GM18505 (cell line): ENCODE measurements around the gene SLC29A3.
"Not testable (repeated sequence)": the region's sequence is repeated elsewhere in the genome, so short reads cannot be mapped to it uniquely, and the experiment has no call there.

ENCODE experiments used
- ATAC-seq: cut with Tn5 transposase; IDR thresholded peaks from one replicate; pipeline ENCODE4 v1.9.1; 2021; ENCODE audit not compliant: unreplicated experiment
- POLR2A ChIP-seq: IDR thresholded peaks from 4 replicates; pipeline ENCODE4 v1.6.1; 2011; ENCODE audit warnings: borderline replicate concordance; ENCODE audit not compliant: insufficient read depth, insufficient read length; ENCODE audit errors: extremely low read depth

SLC29A3 gene

DNA sequence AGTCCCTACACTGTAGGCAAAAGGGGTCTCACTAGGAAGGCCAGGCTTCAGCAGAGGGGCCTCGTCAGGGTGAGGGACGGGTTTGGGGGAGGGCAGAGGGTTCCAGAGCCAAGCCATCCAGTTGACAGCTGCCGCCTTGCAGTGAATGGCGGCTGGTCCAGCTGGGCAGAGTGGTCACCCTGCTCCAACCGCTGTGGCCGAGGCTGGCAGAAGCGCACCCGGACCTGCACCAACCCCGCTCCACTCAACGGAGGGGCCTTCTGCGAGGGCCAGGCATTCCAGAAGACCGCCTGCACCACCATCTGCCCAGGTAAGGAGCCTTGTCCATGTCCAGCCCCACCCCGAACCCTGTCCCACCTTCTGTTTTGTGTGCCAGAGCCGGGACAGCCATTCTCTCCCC is 31.6 kb upstream of the SLC29A3 start:
- TF ChIP-seq POLR2A, result no peak
- ATAC-seq, result no peak

DNA sequence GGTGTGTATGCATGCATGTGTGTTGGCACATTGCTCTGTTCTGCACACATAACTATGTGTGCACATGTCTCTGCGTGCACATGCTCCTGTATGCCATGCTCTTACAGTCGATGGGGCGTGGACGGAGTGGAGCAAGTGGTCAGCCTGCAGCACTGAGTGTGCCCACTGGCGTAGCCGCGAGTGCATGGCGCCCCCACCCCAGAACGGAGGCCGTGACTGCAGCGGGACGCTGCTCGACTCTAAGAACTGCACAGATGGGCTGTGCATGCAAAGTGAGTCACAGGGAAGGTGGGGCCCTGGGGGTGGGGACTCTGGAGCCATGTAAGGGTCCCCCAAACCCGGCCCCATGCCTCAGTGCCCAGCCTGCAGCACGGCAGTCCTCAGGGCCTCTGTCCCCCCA is 30.6 kb upstream of the SLC29A3 start:
- TF ChIP-seq POLR2A, result no peak

DNA sequence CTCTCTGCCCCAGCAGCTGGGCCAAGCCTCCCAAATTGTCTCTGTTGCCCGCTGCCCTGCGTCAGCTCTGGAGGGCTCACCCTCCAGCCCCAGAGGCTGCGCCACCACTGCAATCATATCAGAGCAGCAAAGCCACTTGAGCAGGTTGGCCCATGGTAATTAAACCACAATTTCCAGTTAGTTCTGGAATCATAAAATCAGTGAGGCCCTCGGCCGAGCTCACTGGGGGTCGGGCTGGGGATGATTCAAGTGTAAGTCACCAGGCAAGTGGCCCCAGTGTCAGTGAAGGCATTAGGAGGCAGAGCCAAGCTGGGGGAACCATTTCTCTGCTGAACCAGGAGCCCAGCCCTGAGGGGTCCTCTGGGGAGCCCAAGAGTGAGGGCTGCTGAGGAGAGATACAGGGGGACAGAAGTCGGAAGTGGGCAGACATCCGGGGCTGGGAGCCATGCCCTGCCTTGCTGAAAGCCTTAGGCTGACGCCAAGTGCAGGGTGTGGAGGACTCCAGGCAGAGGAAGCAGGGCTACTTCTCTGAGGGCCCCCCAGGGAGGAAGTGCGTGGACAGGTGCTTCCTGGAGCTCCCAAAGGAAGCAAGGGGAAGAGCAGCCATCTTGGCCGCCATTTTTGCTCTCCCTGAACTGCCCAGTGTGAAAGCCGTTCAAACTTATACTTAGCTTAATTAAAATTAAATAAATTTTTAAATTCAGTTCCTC is 29.5 kb upstream of the SLC29A3 start:
- no peak for TF ChIP-seq POLR2A
- ATAC-seq, result no peak

More for the DNA sequence above, 30.6 kb upstream of the SLC29A3 start:
- no peak for ATAC-seq

DNA sequence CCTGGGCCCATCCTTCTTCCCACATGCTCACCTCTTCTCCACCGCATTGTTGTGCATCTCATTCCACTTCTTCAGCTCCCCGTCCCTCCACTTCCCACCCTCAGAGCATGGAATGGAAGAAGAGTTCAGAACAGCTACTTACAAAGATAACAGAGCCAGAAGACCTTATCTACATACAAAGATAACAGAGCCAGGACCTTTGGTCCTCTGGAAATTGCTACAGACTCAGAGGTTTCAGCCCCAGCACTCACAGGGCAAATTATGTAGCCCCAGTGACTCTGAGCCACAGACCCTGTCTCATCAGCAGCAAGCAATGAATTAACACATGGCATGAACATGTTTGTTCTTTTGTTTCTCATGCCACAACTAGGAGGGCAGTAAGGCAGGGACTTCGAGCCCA is 28.7 kb upstream of the SLC29A3 start:
- no peak for TF ChIP-seq POLR2A
- no peak for ATAC-seq

DNA sequence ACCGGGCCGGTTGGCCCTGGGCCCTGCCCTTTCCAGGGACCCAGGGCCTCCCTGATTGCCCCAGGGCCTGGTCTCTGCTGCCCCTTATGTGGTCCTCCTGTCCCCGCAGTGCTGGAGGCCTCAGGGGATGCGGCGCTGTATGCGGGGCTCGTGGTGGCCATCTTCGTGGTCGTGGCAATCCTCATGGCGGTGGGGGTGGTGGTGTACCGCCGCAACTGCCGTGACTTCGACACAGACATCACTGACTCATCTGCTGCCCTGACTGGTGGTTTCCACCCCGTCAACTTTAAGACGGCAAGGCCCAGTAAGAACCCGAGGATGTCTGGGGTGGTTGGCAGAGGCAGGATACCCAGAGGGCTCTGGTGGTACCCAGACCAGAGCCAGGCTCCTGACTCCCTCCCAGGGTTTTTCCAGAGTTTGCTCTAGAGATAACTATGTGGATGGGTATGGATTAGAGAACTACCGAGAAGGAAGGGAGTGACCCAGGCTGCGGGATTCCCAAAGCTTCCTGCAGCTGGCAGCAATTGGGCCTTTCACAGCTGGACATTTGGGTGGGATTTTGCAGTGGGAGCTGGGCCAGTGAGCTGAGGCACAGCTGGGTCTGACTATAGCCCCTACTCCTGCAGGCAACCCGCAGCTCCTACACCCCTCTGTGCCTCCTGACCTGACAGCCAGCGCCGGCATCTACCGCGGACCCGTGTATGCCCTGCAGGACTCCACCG is 28.1 kb upstream of the SLC29A3 start:
- no peak for ATAC-seq
- no peak for TF ChIP-seq POLR2A

GRCh38 chr10:71291528-71291900 is 27.5 kb upstream of the SLC29A3 start:
- ATAC-seq, result no peak
- no peak for TF ChIP-seq POLR2A

DNA sequence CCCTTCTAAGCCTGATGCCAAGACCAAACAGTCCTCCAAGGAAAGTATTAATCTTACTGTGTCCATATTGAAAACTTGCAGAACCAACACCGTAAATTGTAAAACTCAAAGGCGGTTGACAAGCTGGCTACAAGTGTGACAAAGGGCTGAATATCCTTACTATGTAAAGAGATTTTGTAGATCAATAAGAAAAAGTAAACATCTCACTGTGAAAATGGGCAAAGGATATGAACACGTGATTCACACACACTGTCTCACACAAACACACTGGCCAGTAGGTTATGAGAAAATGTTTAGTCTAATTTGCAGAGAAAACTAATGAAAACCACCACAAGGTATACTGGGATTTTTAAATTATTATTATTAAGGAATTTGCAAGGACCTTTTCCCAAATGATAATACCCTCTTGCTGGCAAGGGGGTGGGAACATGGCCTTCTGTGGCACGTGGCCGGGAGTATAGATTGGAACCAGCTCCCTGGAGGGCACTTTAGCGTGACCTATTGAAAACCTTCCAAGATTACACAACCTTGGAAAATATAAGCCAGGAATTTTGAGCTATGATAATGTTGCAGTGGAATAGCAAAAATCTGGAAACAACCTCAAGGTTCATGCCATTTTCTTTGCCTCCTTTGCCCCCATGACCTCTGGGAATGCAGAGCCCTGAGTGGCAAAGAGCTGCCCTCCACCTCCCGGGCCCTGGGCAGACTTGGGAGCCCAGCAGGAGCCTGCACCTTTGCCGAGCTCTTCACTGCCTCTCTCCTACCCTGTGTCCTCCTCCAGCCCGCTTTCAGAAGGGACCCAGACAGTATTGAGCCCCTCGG is 26.2 kb upstream of the SLC29A3 start:
- no peak for TF ChIP-seq POLR2A
- no peak for ATAC-seq

DNA sequence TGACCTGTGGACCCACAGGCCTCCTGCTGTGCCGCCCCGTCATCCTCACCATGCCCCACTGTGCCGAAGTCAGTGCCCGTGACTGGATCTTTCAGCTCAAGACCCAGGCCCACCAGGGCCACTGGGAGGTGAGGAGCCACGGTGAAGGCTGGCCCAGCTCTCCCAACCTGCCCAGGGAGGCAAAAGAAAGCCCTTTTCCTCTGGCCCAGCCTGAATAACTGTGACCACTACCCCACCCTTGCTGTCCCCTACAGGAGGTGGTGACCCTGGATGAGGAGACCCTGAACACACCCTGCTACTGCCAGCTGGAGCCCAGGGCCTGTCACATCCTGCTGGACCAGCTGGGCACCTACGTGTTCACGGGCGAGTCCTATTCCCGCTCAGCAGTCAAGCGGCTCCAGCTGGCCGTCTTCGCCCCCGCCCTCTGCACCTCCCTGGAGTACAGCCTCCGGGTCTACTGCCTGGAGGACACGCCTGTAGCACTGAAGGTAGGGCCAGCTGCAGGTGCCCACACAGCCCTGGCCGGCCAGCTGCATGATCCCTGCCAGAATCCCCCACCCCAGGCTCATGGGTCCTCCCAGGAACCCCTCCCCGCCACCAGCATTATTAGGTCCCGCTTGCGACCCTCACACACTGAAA is 25.5 kb upstream of the SLC29A3 start:
- ATAC-seq, result no peak
- TF ChIP-seq POLR2A, result no peak

GRCh38 chr10:71294091-71294561 is 24.9 kb upstream of the SLC29A3 start:
- no peak for TF ChIP-seq POLR2A
- ATAC-seq, result no peak

- TF ChIP-seq POLR2A, result no peak
- ATAC-seq, result no peak
These were observed 24.2 kb upstream of the SLC29A3 start for GRCh38 chr10:71294856-71295255.

DNA sequence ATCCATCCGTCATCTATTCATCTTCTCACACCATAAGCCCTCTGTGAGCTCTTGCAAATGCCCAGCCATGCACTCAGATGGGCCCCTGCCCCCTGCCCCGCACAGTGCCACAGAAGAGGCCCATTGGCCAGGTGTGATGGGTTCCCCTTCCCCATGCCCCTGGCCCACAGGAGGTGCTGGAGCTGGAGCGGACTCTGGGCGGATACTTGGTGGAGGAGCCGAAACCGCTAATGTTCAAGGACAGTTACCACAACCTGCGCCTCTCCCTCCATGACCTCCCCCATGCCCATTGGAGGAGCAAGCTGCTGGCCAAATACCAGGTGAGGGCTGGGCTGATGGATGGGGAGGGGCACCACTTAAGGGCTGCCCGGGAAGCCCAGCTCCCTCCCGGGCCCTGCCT is 23.4 kb upstream of the SLC29A3 start:
- ATAC-seq, result no peak
- TF ChIP-seq POLR2A, result no peak

- ATAC-seq, result no peak
- no peak for TF ChIP-seq POLR2A
These were observed 23.0 kb upstream of the SLC29A3 start for GRCh38 chr10:71296086-71296485.

DNA sequence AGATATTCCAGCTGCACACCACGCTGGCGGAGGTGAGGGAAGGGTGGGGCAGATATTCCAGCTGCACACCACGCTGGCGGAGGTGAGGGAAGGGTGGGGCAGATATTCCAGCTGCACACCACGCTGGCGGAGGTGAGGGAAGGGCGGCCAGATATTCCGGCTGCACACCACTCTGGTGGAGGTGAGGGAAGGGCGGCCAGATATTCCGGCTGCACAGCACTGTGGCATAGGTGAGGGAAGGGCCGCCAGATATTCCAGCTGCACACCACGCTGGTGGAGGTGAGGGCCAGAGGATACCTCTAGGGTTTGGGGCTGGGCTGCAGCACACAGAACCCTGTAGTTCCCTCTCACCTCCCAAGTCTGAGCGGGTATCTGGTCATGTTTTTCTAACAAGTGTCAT is 22.2 kb upstream of the SLC29A3 start:
- ATAC-seq, result not testable (repeated sequence)
